A673 (cell line): ENCODE data around the gene PPARGC1A.

Experiments used
- EZH2 ChIP-seq: fragments of 200-600 bp; sonication (generic); IDR thresholded peaks from 2 replicates; pipeline ENCODE4 v1.6.1; 2017; ENCODE audit warnings: borderline replicate concordance, low read depth, mild to moderate bottlenecking, mixed read lengths, antibody characterized with exemption, low read length; ENCODE audit not compliant: poor library complexity, severe bottlenecking
- TF ChIP-seq, protein P1 (sequence below): fragments of 300-800, 200-600 bp; sonication (generic); conservative IDR thresholded peaks from 2 replicates; pipeline ENCODE4 v1.5.1; 2017; ENCODE audit warnings: low read depth, mild to moderate bottlenecking, antibody characterized with exemption, low read length, moderate library complexity, mixed read lengths

DNA sequence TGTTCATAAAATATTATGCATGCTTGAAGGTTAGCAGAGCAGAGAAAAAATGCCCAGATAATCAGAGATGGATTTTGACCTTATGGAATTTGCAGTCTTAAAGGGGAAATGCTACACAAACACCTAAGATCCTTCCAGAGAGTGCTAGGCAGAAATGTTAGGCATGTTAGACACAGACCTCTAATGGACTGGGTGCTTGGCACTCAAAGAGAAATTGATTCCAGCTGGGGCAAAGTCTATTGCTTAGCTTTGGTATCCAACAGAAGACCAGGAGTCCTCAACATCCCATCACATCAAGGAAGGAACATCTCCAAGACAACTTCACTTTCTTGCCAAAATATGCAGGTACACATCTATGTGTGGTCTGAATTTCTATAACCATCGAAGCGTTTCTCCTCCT, 32.2 kb upstream of the PPARGC1A start:
- TF ChIP-seq, protein P1, sequence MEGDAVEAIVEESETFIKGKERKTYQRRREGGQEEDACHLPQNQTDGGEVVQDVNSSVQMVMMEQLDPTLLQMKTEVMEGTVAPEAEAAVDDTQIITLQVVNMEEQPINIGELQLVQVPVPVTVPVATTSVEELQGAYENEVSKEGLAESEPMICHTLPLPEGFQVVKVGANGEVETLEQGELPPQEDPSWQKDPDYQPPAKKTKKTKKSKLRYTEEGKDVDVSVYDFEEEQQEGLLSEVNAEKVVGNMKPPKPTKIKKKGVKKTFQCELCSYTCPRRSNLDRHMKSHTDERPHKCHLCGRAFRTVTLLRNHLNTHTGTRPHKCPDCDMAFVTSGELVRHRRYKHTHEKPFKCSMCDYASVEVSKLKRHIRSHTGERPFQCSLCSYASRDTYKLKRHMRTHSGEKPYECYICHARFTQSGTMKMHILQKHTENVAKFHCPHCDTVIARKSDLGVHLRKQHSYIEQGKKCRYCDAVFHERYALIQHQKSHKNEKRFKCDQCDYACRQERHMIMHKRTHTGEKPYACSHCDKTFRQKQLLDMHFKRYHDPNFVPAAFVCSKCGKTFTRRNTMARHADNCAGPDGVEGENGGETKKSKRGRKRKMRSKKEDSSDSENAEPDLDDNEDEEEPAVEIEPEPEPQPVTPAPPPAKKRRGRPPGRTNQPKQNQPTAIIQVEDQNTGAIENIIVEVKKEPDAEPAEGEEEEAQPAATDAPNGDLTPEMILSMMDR, result no peak
- no peak for TF ChIP-seq EZH2
